Activated CD8-positive, alpha-beta memory T cell treated with anti-CD3 and anti-CD28 coated beads for 4 hours (primary cell): ENCODE results near the gene MAGOH.
"Not testable (repeated sequence)": the region's sequence is repeated elsewhere in the genome, so short reads cannot be mapped to it uniquely, and the experiment has no call there.

ENCODE experiments used
- DNase-seq, 2 donors: peaks; one replicate each; pipeline ENCODE4 v3.0.0-alpha.2; 2020; ENCODE audit warnings: low read depth in 2 of 2

Gene MAGOH

GRCh38 chr1:53187401-53187800 is 50.9 kb downstream of the MAGOH start:
- no peak for DNase-seq

DNA sequence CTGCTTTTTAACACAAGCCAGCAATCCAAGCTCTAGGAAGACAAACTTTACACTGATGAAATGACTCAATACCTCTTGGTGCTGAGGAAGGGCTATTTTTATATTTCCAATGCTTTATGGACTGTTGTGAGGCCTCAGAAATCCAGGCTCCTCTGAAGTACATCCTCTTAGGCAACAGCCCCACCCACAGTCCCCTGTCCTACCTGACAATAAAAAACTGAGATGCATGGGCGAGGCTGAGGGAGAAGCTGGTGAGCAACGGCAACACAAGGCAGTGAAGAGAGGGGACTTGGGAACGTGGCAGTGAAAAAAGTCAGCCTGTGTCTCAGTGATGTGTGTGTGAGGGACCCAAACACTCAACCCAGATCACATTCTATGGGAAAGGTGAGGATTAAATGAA is 51.8 kb downstream of the MAGOH start:
- no peak for DNase-seq

- not testable (repeated sequence) for DNase-seq
These were observed 52.4 kb downstream of the MAGOH start for GRCh38 chr1:53185955-53186297.

GRCh38 chr1:53183095-53183990 is 55.0 kb downstream of the MAGOH start:
- DNase-seq: no peak

GRCh38 chr1:53182716-53183094 is 55.6 kb downstream of the MAGOH start:
- DNase-seq: no peak

- peak; percentile 41 to 62 for DNase-seq
These were observed 56.2 kb downstream of the MAGOH start for GRCh38 chr1:53182111-53182593.

- DNase-seq: no peak
These were observed 57.4 kb downstream of the MAGOH start for GRCh38 chr1:53180951-53181350.

DNA sequence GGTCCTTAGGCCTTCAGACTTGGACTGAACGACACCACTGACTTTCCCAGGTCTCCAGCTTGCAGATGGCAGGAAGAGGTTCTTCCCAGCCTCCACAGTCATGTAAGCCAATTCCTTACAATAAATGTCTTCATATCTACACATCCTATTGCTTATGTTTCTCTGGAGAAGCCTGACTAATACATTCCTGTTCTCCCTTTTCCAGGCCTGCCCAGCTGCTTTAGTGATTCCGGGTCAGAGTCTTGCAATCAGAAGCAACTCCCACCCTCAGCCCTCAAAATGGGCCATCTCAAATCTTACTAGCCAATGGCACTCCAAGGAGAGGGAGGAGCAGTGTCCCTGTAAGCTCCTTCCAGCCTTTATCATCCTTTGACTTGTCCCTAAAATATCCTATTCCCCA is 58.1 kb downstream of the MAGOH start:
- DNase-seq: no peak
